Right lobe of liver (tissue), 6 donors: Measurements from ENCODE around the gene GRB2. TPM values are rescaled to one million over a fixed set of nuclear protein-coding genes. Genes with fewer than 3 reads are reported as not detected.

Experiments used
- ATAC-seq, 4 donors: fragments of 200-7000 bp; cut with Tn5 transposase; one replicate each; pipeline ENCODE4 v1.9.1; 2020; ENCODE audit warnings: mild to moderate bottlenecking in 4 of 4, moderate library complexity in 4 of 4
- DNase-seq, 3 donors: peaks; one replicate each; pipeline ENCODE4 v3.0.0-alpha.2; 2020
- H3K27ac ChIP-seq, 3 donors: fragments of 200-600 bp; one replicate each; pipeline ENCODE4 v1.8.0; 2022
- H3K27me3 ChIP-seq, 2 donors: fragments of 200-600 bp; one replicate each; pipeline ENCODE4 v1.8.0; 2022
- H3K36me3 ChIP-seq, 4 donors: fragments of 200-600 bp; sonication (generic) in 1 of 4; one replicate each; pipeline versions ENCODE4 v1.5.1 to v1.8.0; 2017 to 2022; ENCODE audit warnings: control low read depth in 1 of 4
- H3K4me1 ChIP-seq, 4 donors: fragments of 200-600 bp; sonication (generic) in 1 of 4; one replicate each; pipeline versions ENCODE4 v1.5.1 to v1.8.0; 2017 to 2022; ENCODE audit warnings: control low read depth in 1 of 4
- H3K4me3 ChIP-seq, 3 donors: fragments of 200-600 bp; one replicate each; pipeline ENCODE4 v1.8.0; 2022
- H3K9me3 ChIP-seq, 4 donors: fragments of 200-600 bp; sonication (generic) in 1 of 4; one replicate each; pipeline versions ENCODE4 v1.5.1 to v1.8.0; 2017 to 2022; ENCODE audit warnings: control low read depth in 1 of 4
- POLR2A ChIP-seq: fragments of 450-650 bp; IDR thresholded peaks from one replicate; pipeline ENCODE4 v1.6.1; 2017; ENCODE audit warnings: antibody characterized with exemption, mild to moderate bottlenecking
- WGBS: methylation state at CpG from one replicate; pipeline ENCODE4 v1.1.6; 2018; ENCODE audit warnings: low coverage, low lambda C conversion rate; ENCODE audit not compliant: insufficient coverage; ENCODE audit errors: missing lambda C conversion rate; 5-methylcytosine and 5-hydroxymethylcytosine counted together
- intact Hi-C, 2 donors: fragments of 100-400 bp; cut with DNase I; formaldehyde crosslinking; loops; one replicate each; pipeline versions ENCODE4 v1.11.2 to v1.14.1; 2022
- total RNA-seq, 6 experiments: library from RNA; depleted of rRNA in 2 of 6; stranded (reverse); fragments of >200 nt in 2 of 6; fragmentation: NEBNext Ultra II Directional in 3 of 6; extraction: Animal tissue kit (Norgen Biotek cat#: 25700) in 3 of 6; gene quantifications; one replicate each; pipeline versions ENCODE4 v1.1.0 to v1.2.4, GENCODE V29; 2016 to 2023
- TF ChIP-seq, protein P1 (sequence below), 4 donors: fragments of 200-600 bp in 3 of 4; fragments of 450-650 bp in 1 of 4; IDR thresholded peaks; one replicate each; pipeline versions ENCODE4 v1.5.1 to v1.8.0; 2016 to 2022; ENCODE audit warnings: antibody characterized with exemption in 4 of 4, mild to moderate bottlenecking in 2 of 4
- donor health status: DM: no; HTN: yes; CAD: no.
- donor health status: DM: no; HTN: no; CAD: no.
- donor health status: DM: no; HTN: no; CAD: no.
- donor health status: DM: no; HTN: yes; CAD: no.
- donor health status: DM: no; HTN: yes; CAD: no.

Gene GRB2
- total RNA-seq, 6 experiments from 2014 or later, result 42.4 to 70.5 (median 53.8) TPM

DNA sequence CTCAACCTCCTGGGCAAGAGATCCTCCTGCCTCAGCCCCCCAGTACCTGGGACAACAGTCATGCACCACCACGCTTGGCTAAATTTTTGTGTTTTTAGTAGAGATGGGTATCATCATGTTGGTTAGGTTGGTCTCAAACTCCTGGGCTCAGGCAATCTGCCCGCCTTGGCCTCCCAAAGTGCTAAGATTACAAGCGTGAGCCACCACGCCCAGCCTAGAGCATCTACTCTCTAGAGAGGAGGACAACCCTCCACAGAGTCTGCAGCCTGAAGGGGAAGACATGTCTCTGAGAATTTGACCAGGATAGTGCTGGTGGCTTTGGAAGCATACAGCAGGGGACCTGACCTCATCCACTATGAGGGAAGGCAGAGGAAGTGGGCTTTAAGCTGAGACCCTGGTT lies 4.7 kb upstream of the GRB2 start:
- Histone ChIP-seq H3K4me3 (no peak overlapping the region), H3K27ac (no peak overlapping the region), H3K4me1 (peaks cover 0 to 11% (median 0%) of the 10 kb centered on the region in 4 donors), H3K9me3 (no peaks in the 10 kb centered on the region), H3K36me3 (no peaks in the 10 kb centered on the region), H3K27me3 (no peaks in the 10 kb centered on the region)
- TF ChIP-seq, protein P1, sequence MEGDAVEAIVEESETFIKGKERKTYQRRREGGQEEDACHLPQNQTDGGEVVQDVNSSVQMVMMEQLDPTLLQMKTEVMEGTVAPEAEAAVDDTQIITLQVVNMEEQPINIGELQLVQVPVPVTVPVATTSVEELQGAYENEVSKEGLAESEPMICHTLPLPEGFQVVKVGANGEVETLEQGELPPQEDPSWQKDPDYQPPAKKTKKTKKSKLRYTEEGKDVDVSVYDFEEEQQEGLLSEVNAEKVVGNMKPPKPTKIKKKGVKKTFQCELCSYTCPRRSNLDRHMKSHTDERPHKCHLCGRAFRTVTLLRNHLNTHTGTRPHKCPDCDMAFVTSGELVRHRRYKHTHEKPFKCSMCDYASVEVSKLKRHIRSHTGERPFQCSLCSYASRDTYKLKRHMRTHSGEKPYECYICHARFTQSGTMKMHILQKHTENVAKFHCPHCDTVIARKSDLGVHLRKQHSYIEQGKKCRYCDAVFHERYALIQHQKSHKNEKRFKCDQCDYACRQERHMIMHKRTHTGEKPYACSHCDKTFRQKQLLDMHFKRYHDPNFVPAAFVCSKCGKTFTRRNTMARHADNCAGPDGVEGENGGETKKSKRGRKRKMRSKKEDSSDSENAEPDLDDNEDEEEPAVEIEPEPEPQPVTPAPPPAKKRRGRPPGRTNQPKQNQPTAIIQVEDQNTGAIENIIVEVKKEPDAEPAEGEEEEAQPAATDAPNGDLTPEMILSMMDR (IDR thresholded peaks at IDR 0.05), result no peak
- no peak for TF ChIP-seq POLR2A
- no peak for DNase-seq
- intact Hi-C loops, result loop anchor here in 1 of 2 donors (10.0 kb wide), 2 partner anchors 85 to 135 kb away; partner anchors contain the start of gene MIF4GD
- 67% methylated on average over 1 of the region's 4 CpGs for WGBS
- no peak for ATAC-seq

DNA sequence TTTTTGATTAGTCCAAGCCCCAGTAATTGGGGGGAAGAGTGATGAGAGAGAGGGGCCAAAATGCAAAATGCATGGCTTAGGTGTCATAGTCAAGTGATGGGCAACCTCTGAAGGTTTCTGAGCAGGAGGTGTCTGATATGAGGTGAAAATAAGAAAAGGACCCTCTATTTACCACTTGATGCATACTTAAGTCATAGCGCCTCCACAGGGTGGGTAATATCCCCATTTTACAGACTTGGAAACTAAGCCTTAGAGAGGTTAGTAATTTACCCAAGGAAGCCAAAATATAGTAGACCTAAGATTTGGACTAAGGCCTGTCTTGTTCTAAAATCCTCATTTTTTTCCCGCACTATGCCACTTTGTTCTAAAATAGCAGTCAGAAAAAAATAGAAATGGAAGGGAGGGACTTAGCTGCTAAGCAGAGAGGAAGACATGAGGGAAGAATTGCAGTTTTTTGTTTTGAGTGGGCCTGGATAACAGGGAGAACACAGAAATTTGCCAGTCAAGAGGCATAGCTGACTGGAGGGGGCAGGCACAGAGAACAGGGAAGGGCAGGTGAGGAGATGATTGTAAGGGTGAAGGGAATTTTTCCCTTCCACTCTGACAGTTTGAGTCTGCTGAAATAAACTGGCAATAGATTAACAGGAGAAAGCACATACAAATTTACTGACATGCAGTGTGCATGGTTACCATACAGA lies 2.3 kb upstream of the GRB2 start:
- H3K27me3 ChIP-seq, result no peaks in the 10 kb centered on the region
- WGBS, result 63% methylated on average over 2 of the region's 2 CpGs
- TF ChIP-seq POLR2A, result no peak
- TF ChIP-seq, protein P1 (IDR thresholded peaks at IDR 0.05), result no peak
- H3K36me3 ChIP-seq, result no peaks in the 10 kb centered on the region
- DNase-seq, result no peak
- ATAC-seq, result no peak
- no peak overlapping the region for H3K4me3 ChIP-seq
- intact Hi-C loops, result no loop called here
- H3K4me1 ChIP-seq, result peaks cover 0 to 22% (median 0%) of the 10 kb centered on the region in 4 donors
- H3K27ac ChIP-seq, result no peak overlapping the region
- H3K9me3 ChIP-seq, result no peaks in the 10 kb centered on the region

DNA sequence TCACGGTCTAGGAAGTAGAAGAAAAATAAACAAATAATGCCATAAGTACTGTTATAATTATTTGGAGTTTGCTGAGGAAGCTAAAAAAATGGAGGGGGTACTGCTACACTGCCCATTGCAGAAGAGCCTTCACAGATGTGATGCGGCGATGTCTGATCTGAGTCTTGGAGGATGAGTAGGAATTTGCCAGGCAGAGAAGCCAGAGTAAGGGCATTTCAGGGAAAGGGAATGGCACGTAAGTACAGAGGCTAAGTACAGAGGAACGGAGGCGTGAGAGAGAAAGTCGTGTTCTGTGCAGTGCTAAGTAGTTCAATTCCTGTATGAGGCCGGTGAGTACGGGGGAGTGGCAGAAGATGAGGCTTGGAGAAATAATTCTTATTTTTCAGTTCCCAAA lies 741 bp upstream of the GRB2 start:
- no peaks in the 10 kb centered on the region for H3K36me3 ChIP-seq
- H3K4me1 ChIP-seq, result peaks cover 0 to 17% (median 0%) of the 10 kb centered on the region in 4 donors
- no peaks in the 10 kb centered on the region for H3K27me3 ChIP-seq
- 23% methylated on average over 9 of the region's 9 CpGs for WGBS
- intact Hi-C loops, result no loop called here
- no peak for TF ChIP-seq POLR2A
- TF ChIP-seq, protein P1 (IDR thresholded peaks at IDR 0.05), result no peak
- peak overlapping the region in 2 of 3 donors; percentile 55 to 91 for H3K27ac ChIP-seq
- ATAC-seq, result no peak
- no peaks in the 10 kb centered on the region for H3K9me3 ChIP-seq
- H3K4me3 ChIP-seq, result peak overlapping the region; percentile 90 to 97 (median 94)
- DNase-seq, result no peak

DNA sequence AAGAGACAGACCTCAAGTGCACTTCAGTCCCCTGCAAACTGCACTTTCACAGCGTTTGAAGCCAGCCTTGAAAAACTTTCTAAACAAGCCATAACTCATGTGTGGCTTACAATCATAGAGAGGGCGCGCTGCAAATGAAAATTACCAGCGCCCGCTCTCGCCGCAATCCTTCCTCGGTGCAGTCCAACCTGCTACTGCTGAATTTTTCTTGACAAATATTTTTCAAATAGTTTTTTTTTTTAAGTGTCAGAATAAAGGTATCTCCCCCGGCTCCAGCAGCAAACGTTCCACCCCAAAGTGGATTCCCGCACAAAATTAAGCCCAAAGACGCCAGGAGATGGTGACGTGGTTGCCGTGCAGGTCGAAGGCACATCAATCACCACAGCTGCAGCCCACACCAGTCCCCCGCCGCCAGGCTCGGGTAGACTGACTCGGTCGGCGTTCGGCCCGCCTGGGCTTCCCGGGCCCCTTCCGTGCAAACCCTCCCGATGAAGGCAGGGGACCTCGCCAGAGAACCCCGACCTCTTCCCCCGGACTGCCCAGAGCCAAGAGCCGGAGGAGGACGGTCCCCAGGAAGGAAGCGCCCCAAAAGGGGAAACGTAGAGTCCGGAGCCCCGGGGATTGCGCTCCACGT lies 630 bp downstream of the GRB2 start:
- peak; percentile 13 to 29 (median 22) for ATAC-seq
- 0% methylated on average over 24 of the region's 37 CpGs for WGBS
- TF ChIP-seq, protein P1 (IDR thresholded peaks at IDR 0.05), result no peak
- no peak for TF ChIP-seq POLR2A
- Histone ChIP-seq H3K4me1 (peaks cover 0 to 17% (median 0%) of the 10 kb centered on the region in 4 donors), H3K36me3 (no peaks in the 10 kb centered on the region), H3K9me3 (no peaks in the 10 kb centered on the region), H3K4me3 (peak overlapping the region; percentile 90 to 97 (median 94)), H3K27me3 (no peaks in the 10 kb centered on the region), H3K27ac (peak overlapping the region; percentile 66 to 91 (median 87))
- intact Hi-C loops, result no loop called here
- peak; percentile 49 to 70 (median 58) for DNase-seq
